NCI-H2081 treated with DMSO at 0.1 percent for 48 hours (cell line): Measurements from ENCODE around the gene RIPK1.

Source experiments
- DNase-seq: peaks from one replicate; lab custom pipeline; 2025; lab: John Stamatoyannopoulos, UW

RIPK1 gene

DNA sequence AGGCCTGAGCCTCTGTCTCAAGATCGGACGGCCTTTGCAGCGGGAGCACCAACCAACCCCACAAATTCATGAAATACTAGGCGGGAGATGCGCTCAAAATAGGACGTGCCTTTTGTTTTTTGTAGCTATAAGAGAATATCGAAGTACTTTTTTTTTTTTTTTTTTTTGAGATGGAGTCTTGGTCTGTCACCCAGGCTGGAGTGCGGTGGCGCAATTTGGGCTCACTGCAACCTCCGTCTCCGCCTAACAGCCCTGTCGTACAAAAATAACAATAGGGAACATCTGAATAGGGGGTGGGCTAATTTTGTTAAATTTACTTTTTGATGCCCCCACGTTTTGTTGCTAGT, 94.9 kb downstream of the RIPK1 start:
- no peak for DNase-seq

DNA sequence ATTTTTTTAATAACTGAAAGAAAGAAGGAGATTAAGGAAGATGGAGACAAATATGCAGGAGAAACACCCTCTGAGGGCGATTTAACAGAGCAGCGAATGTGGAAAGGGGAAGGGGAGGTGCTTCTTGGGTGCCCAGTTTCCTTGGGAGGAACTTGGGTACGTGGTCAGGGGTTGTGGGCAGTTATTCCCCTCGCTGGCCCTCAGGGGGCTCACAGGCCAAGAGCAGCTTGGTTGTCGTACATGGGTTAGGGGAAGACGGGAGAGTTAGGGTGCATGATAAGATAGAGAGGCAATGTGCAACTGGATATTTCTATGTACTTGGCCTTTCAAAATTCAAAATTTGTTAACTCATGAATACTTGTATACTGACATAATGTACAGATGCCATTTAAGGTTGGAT, 96.1 kb downstream of the RIPK1 start:
- DNase-seq: no peak
